ENCODE data around the gene NOTCH4.
"Not testable (repeated sequence)": the region's sequence is repeated elsewhere in the genome, so short reads cannot be mapped to it uniquely, and the experiment has no call there.

Gene NOTCH4

DNA sequence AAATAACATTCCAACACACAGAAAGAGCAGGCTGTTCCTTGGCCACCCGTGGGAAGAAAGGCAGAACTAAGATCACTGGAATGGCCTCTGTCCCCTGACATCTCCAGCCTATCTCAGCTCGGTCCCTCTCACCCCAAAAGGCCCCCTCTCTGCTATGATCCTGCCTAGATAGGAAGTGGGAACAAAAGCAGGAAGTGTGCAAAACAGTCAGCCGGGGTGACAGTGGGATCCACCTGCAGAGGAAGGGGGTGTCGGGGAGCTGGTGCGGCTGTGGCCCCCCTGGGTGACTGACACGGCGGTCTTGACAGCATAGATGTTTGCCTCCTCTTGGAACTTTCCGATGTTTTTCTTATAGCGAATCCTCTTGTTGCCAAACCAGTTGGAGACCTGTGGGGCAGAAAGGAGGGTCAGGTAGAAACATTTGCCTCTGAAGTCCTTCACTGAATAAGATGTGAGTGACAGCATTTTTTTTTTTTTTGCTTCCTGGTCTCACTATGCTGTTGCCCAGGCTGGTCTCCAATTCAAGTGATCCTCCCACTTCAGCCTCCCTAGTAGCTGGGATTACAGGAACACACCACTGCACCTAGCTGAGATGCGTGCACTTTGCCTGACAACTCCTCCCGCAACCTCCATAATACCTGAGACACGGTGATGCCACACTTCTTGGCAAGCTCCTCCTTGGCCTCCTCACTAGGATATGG, 36.7 kb downstream of the NOTCH4 start:
- no peak overlapping the region for H2BK120ac ChIP-seq (ENCODE audit: low read depth, low read length)

DNA sequence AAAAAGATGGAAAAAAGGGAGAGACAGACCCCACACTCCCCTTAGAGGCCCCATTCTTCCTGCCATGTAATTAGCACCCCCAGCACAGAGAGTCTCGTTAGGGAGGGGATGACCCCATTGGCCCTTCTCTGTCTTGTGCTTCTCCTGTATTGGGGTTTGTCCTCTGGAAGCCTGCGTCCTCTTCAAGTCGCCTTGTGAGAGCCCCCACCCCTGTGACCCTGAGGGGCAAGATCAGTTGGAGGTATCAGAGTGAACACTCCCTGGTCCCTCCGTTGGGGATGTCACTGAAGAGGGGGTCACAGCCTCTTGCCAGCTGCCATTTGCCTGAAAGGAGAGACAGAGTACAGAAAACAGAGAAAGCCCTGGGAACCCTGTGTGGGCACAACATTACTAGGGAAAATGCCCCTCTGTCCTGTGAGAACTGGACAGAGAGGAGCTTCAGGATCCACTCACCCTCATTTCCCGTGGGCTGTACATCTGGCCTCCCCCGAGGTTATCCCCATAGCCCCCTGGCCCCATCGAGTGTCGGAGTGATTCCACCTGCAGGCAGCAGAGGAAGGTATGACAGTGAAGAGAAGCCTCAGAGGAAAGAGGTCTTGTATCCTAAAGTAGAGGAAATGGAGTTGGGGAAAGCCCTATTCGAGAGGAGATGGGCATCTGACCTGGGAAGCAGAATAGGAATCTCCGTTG, 37.6 kb downstream of the NOTCH4 start:
- not testable (repeated sequence) for H3K4me2 ChIP-seq (ENCODE audit: low read length, poor library complexity, severe bottlenecking); H3K4me3 ChIP-seq (ENCODE audit: insufficient read depth in 1 of 2, low read depth in 1 of 2, low read length in 2 of 2); H3K9me3 ChIP-seq (ENCODE audit: control insufficient read depth, low read length); H3K4ac ChIP-seq (ENCODE audit: low read depth in 1 of 2, low read length in 2 of 2); H2BK15ac ChIP-seq (ENCODE audit: low read depth, poor library complexity, severe bottlenecking); H4K91ac ChIP-seq (ENCODE audit: low read length); H4K8ac ChIP-seq (ENCODE audit: low read length); DNase-seq; H3K27ac ChIP-seq (ENCODE audit: low read length, poor library complexity, severe bottlenecking); H3K18ac ChIP-seq (ENCODE audit: low read depth in 1 of 2, low read length in 2 of 2); H3K14ac ChIP-seq (ENCODE audit: low read length in 2 of 2); H2BK5ac ChIP-seq (ENCODE audit: low read depth, low read length, poor library complexity, severe bottlenecking); H2AFZ ChIP-seq (ENCODE audit: low read depth, low read length); H3K23ac ChIP-seq (ENCODE audit: low read length in 2 of 2); H2BK120ac ChIP-seq (ENCODE audit: low read depth, low read length); H3K27me3 ChIP-seq (ENCODE audit: control insufficient read depth in 1 of 2, insufficient read depth in 1 of 2, low read length in 2 of 2)
- Histone ChIP-seq H3K36me3 (ENCODE audit: control insufficient read depth in 1 of 2, insufficient read depth in 2 of 2, low read depth in 1 of 2, low read length in 2 of 2) (peaks cover 53 to 54% of the 10 kb centered on the region in 2 experiments), H2BK12ac (ENCODE audit: low read length in 2 of 2) (peak overlapping the region in 1 of 2 experiments; percentile 24), H3K4me1 (ENCODE audit: control insufficient read depth, insufficient read depth, low read depth, low read length) (peaks cover 28% of the 10 kb centered on the region), H3K79me1 (replicated peaks; ENCODE audit: low read length, poor library complexity, severe bottlenecking) (peaks cover 24% of the 10 kb centered on the region), H2AK5ac (ENCODE audit: low read length, severe bottlenecking) (peak overlapping the region; percentile 42), H3K9ac (ENCODE audit: low read length) (peak overlapping the region; percentile 39)
- WGBS: 92% methylated on average over 10 of the region's 10 CpGs

More for the DNA sequence above, 36.7 kb downstream of the NOTCH4 start:
- no peak overlapping the region for H3K18ac ChIP-seq (ENCODE audit: low read depth in 1 of 2, low read length in 2 of 2)
- no peak for DNase-seq
- H3K4me2 ChIP-seq (ENCODE audit: low read length, poor library complexity, severe bottlenecking): no peak overlapping the region
- peaks cover 26% of the 10 kb centered on the region for H3K79me1 ChIP-seq (replicated peaks; ENCODE audit: low read length, poor library complexity, severe bottlenecking)
- no peak overlapping the region for H3K4ac ChIP-seq (ENCODE audit: low read depth in 1 of 2, low read length in 2 of 2)
- no peak overlapping the region for H3K4me3 ChIP-seq (ENCODE audit: insufficient read depth in 1 of 2, low read depth in 1 of 2, low read length in 2 of 2)
- WGBS: 92% methylated on average over 11 of the region's 12 CpGs
- no peak overlapping the region for H2BK12ac ChIP-seq (ENCODE audit: low read length in 2 of 2)
- no peak overlapping the region for H4K8ac ChIP-seq (ENCODE audit: low read length)
- peak overlapping the region; percentile 4 for H4K91ac ChIP-seq (ENCODE audit: low read length)
- no peak overlapping the region for H2BK15ac ChIP-seq (ENCODE audit: low read depth, poor library complexity, severe bottlenecking)
- H2AFZ ChIP-seq (ENCODE audit: low read depth, low read length): no peak overlapping the region
- H3K36me3 ChIP-seq (ENCODE audit: control insufficient read depth in 1 of 2, insufficient read depth in 2 of 2, low read depth in 1 of 2, low read length in 2 of 2): peaks cover 47 to 49% of the 10 kb centered on the region in 2 experiments
- peaks cover 35% of the 10 kb centered on the region for H3K4me1 ChIP-seq (ENCODE audit: control insufficient read depth, insufficient read depth, low read depth, low read length)
- peak overlapping the region; percentile 39 for H3K9ac ChIP-seq (ENCODE audit: low read length)
- no peak overlapping the region for H3K23ac ChIP-seq (ENCODE audit: low read length in 2 of 2)
- no peaks in the 10 kb centered on the region for H3K27me3 ChIP-seq (ENCODE audit: control insufficient read depth in 1 of 2, insufficient read depth in 1 of 2, low read length in 2 of 2)
- no peak overlapping the region for H3K27ac ChIP-seq (ENCODE audit: low read length, poor library complexity, severe bottlenecking)
- no peak overlapping the region for H2BK5ac ChIP-seq (ENCODE audit: low read depth, low read length, poor library complexity, severe bottlenecking)
- H3K9me3 ChIP-seq (ENCODE audit: control insufficient read depth, low read length): no peaks in the 10 kb centered on the region
- H3K14ac ChIP-seq (ENCODE audit: low read length in 2 of 2): no peak overlapping the region
- no peak overlapping the region for H2AK5ac ChIP-seq (ENCODE audit: low read length, severe bottlenecking)

DNA sequence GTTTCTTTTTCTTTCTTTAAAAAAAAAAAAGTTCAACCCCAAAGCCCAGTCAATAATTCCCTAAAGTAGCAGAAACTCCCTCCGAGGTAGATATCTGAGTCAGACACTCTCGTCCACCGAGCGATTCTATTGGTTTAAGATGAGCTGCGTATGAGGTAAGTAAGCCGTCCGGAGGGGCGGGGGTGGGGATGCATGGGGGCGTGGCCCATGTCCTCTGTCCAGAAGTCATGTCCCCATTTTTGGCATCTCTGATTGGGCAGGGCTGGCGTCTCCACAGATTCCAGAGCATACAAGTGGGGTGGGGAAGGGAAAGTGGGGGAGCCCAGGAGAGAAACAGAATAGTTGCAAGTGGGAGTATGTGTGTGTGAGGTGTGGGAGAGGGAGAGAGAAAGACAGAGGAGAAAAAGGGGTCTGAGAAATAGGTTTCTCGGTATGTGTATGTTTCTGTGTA, 38.2 kb downstream of the NOTCH4 start:
- H3K18ac ChIP-seq (ENCODE audit: low read depth in 1 of 2, low read length in 2 of 2); H3K27ac ChIP-seq (ENCODE audit: low read length, poor library complexity, severe bottlenecking); H3K23ac ChIP-seq (ENCODE audit: low read length in 2 of 2); H4K91ac ChIP-seq (ENCODE audit: low read length); H3K14ac ChIP-seq (ENCODE audit: low read length in 2 of 2); H3K27me3 ChIP-seq (ENCODE audit: control insufficient read depth in 1 of 2, insufficient read depth in 1 of 2, low read length in 2 of 2); H3K9me3 ChIP-seq (ENCODE audit: control insufficient read depth, low read length); H3K4me2 ChIP-seq (ENCODE audit: low read length, poor library complexity, severe bottlenecking); H2BK12ac ChIP-seq (ENCODE audit: low read length in 2 of 2); H2BK120ac ChIP-seq (ENCODE audit: low read depth, low read length); H4K8ac ChIP-seq (ENCODE audit: low read length); H2BK5ac ChIP-seq (ENCODE audit: low read depth, low read length, poor library complexity, severe bottlenecking); H2AK5ac ChIP-seq (ENCODE audit: low read length, severe bottlenecking); H2AFZ ChIP-seq (ENCODE audit: low read depth, low read length); H2BK15ac ChIP-seq (ENCODE audit: low read depth, poor library complexity, severe bottlenecking); H3K4me3 ChIP-seq (ENCODE audit: insufficient read depth in 1 of 2, low read depth in 1 of 2, low read length in 2 of 2); H3K4ac ChIP-seq (ENCODE audit: low read depth in 1 of 2, low read length in 2 of 2): not testable (repeated sequence)
- Histone ChIP-seq H3K79me1 (replicated peaks; ENCODE audit: low read length, poor library complexity, severe bottlenecking) (peaks cover 27% of the 10 kb centered on the region), H3K4me1 (ENCODE audit: control insufficient read depth, insufficient read depth, low read depth, low read length) (peaks cover 22% of the 10 kb centered on the region), H3K9ac (ENCODE audit: low read length) (peak overlapping the region; percentile 61), H3K36me3 (ENCODE audit: control insufficient read depth in 1 of 2, insufficient read depth in 2 of 2, low read depth in 1 of 2, low read length in 2 of 2) (peaks cover 59 to 60% of the 10 kb centered on the region in 2 experiments)
- WGBS: 25% methylated on average over 11 of the region's 11 CpGs
- peak; percentile 95 for DNase-seq

DNA sequence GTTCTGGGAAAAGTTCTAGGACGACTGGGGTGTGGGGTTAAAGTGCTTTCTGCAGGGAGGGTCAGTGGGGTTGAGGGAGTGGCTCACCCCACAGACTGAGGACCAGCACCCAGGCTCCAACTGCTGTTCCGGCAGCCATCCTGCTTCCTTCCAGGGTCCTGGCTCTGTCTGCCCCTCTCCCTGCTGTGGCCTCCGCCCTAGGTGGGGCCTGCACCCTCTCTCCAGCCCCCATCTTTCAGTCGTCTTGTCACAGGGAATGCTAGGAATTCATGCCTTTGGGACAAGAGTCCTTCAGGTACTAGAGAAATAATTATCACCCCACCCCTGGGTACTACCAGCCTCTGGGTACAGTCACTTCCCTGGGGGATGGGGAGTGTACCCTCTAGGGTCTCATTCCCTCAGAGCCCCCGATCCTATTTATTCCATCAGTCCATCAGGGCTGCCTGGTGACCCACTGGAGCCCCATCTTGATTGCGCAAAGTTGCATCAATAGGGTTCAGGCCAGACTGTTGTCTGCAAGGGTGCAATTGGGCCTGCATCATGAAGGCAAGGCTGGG, 39.7 kb downstream of the NOTCH4 start, which contains the start of gene AGER:
AGER (minus strand) TSS at position 170 of the 557 bp plus-strand sequence; CDS start at position 139, 31 bp downstream.
- peaks cover 33% of the 10 kb centered on the region for H3K79me1 ChIP-seq (replicated peaks; ENCODE audit: low read length, poor library complexity, severe bottlenecking)
- H2BK5ac ChIP-seq (ENCODE audit: low read depth, low read length, poor library complexity, severe bottlenecking): no peak within 1 kb of the TSS
- H3K4me2 ChIP-seq (ENCODE audit: low read length, poor library complexity, severe bottlenecking): no peak within 1 kb of the TSS
- no peak within 1 kb of the TSS for H2BK120ac ChIP-seq (ENCODE audit: low read depth, low read length)
- H3K27me3 ChIP-seq (ENCODE audit: control insufficient read depth in 1 of 2, insufficient read depth in 1 of 2, low read length in 2 of 2): no peaks in the 10 kb centered on the region
- peak within 1 kb of the TSS; percentile 61 for H3K9ac ChIP-seq (ENCODE audit: low read length)
- H4K8ac ChIP-seq (ENCODE audit: low read length): no peak within 1 kb of the TSS
- no peak within 1 kb of the TSS for H2AFZ ChIP-seq (ENCODE audit: low read depth, low read length)
- peaks cover 25% of the 10 kb centered on the region for H3K4me1 ChIP-seq (ENCODE audit: control insufficient read depth, insufficient read depth, low read depth, low read length)
- H3K27ac ChIP-seq (ENCODE audit: low read length, poor library complexity, severe bottlenecking): no peak within 1 kb of the TSS
- peaks cover 67 to 68% of the 10 kb centered on the region in 2 experiments for H3K36me3 ChIP-seq (ENCODE audit: control insufficient read depth in 1 of 2, insufficient read depth in 2 of 2, low read depth in 1 of 2, low read length in 2 of 2)
- no peak within 1 kb of the TSS for H3K18ac ChIP-seq (ENCODE audit: low read depth in 1 of 2, low read length in 2 of 2)
- no peak within 1 kb of the TSS for H2AK5ac ChIP-seq (ENCODE audit: low read length, severe bottlenecking)
- H3K4ac ChIP-seq (ENCODE audit: low read depth in 1 of 2, low read length in 2 of 2): no peak within 1 kb of the TSS
- WGBS: 96% methylated on average over 5 of the region's 6 CpGs
- H2BK15ac ChIP-seq (ENCODE audit: low read depth, poor library complexity, severe bottlenecking): no peak within 1 kb of the TSS
- no peak within 1 kb of the TSS for H3K23ac ChIP-seq (ENCODE audit: low read length in 2 of 2)
- DNase-seq: no peak
- H3K9me3 ChIP-seq (ENCODE audit: control insufficient read depth, low read length): no peaks in the 10 kb centered on the region
- H2BK12ac ChIP-seq (ENCODE audit: low read length in 2 of 2): no peak within 1 kb of the TSS
- no peak within 1 kb of the TSS for H3K4me3 ChIP-seq (ENCODE audit: insufficient read depth in 1 of 2, low read depth in 1 of 2, low read length in 2 of 2)
- no peak within 1 kb of the TSS for H3K14ac ChIP-seq (ENCODE audit: low read length in 2 of 2)
- H4K91ac ChIP-seq (ENCODE audit: low read length): no peak within 1 kb of the TSS

Measured in mesenchymal stem cell (in vitro differentiated cells and primary cell).